ENCODE measurements around the gene REXO5.

DNA sequence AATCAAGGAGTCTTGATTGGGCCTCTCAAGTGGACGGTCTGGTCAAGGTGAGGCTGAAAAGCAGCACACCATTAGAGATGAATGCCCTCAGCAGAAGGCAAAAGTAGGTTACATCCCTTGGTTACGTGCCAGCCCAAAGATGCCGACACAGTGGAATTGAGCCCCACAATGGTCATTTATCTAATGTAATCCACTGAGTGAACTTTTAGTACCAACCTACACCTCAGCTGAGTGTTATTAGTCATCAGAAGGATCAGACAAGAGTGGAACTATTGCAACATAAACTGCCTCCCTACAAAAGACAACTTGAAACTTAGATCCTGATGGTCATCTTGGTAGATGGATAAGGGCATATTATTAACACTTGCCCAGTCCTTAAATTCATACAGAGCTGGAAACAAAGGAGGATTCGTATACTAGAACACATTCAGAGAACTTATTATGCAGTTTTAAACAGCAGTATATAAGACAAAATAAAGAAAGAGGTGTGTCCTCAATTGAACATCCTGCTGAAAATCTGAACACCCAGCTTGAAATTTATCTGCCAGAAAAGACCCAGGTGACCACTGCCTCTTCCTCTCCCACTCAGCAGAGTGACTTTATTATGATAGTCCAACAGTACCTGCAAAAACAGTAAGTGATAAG, 91.0 kb downstream of the REXO5 start:
- TF ChIP-seq, protein P1, sequence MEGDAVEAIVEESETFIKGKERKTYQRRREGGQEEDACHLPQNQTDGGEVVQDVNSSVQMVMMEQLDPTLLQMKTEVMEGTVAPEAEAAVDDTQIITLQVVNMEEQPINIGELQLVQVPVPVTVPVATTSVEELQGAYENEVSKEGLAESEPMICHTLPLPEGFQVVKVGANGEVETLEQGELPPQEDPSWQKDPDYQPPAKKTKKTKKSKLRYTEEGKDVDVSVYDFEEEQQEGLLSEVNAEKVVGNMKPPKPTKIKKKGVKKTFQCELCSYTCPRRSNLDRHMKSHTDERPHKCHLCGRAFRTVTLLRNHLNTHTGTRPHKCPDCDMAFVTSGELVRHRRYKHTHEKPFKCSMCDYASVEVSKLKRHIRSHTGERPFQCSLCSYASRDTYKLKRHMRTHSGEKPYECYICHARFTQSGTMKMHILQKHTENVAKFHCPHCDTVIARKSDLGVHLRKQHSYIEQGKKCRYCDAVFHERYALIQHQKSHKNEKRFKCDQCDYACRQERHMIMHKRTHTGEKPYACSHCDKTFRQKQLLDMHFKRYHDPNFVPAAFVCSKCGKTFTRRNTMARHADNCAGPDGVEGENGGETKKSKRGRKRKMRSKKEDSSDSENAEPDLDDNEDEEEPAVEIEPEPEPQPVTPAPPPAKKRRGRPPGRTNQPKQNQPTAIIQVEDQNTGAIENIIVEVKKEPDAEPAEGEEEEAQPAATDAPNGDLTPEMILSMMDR (conservative IDR thresholded peaks at IDR 0.05; ENCODE audit: low read length) = no peak
- TF ChIP-seq EZH2phosphoT487 (IDR thresholded peaks at IDR 0.05; ENCODE audit: borderline replicate concordance, low read depth, low read length) = no peak
